ENCODE results near the gene VMP1.

- TF ChIP-seq, protein P1, sequence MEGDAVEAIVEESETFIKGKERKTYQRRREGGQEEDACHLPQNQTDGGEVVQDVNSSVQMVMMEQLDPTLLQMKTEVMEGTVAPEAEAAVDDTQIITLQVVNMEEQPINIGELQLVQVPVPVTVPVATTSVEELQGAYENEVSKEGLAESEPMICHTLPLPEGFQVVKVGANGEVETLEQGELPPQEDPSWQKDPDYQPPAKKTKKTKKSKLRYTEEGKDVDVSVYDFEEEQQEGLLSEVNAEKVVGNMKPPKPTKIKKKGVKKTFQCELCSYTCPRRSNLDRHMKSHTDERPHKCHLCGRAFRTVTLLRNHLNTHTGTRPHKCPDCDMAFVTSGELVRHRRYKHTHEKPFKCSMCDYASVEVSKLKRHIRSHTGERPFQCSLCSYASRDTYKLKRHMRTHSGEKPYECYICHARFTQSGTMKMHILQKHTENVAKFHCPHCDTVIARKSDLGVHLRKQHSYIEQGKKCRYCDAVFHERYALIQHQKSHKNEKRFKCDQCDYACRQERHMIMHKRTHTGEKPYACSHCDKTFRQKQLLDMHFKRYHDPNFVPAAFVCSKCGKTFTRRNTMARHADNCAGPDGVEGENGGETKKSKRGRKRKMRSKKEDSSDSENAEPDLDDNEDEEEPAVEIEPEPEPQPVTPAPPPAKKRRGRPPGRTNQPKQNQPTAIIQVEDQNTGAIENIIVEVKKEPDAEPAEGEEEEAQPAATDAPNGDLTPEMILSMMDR (IDR thresholded peaks at IDR 0.05), result no peak
- no peak for TF ChIP-seq CBFB (CRISPR knock-in tag; IDR thresholded peaks at IDR 0.05; ENCODE audit: low read depth)
- TF ChIP-seq ZNF138 (CRISPR knock-in tag; conservative IDR thresholded peaks at IDR 0.05), result no peak
- no peak for TF ChIP-seq E2F4 (CRISPR knock-in tag; IDR thresholded peaks at IDR 0.05; ENCODE audit: borderline replicate concordance, low read depth)
- no peak for TF ChIP-seq CREM (CRISPR knock-in tag; IDR thresholded peaks at IDR 0.05)
- TF ChIP-seq ESRRA (CRISPR knock-in tag; IDR thresholded peaks at IDR 0.05; ENCODE audit: borderline replicate concordance), result no peak
- TF ChIP-seq, protein P2, sequence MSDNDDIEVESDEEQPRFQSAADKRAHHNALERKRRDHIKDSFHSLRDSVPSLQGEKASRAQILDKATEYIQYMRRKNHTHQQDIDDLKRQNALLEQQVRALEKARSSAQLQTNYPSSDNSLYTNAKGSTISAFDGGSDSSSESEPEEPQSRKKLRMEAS (CRISPR knock-in tag; IDR thresholded peaks at IDR 0.05), result no peak
- TF ChIP-seq ZNF232 (CRISPR knock-in tag; IDR thresholded peaks at IDR 0.05), result no peak
- no peak for TF ChIP-seq E2F5 (CRISPR knock-in tag; IDR thresholded peaks at IDR 0.05)
Measured at GRCh38 chr17:59771093-59771492, 63.6 kb downstream of the VMP1 start.

All from WTC11 (cell line).